GM10266 (cell line): ENCODE measurements around the gene PGRMC1.

Source experiments
- DNase-seq: peaks from one replicate; pipeline ENCODE4 v3.0.0; 2012; ENCODE audit errors: extremely low spot score
- CTCF ChIP-seq: IDR thresholded peaks from 2 replicates; pipeline ENCODE4 v1.5.1; 2012; ENCODE audit warnings: mild to moderate bottlenecking, low read depth; ENCODE audit not compliant: control insufficient read depth, insufficient read depth; ENCODE audit errors: missing control alignments

PGRMC1 gene

DNA sequence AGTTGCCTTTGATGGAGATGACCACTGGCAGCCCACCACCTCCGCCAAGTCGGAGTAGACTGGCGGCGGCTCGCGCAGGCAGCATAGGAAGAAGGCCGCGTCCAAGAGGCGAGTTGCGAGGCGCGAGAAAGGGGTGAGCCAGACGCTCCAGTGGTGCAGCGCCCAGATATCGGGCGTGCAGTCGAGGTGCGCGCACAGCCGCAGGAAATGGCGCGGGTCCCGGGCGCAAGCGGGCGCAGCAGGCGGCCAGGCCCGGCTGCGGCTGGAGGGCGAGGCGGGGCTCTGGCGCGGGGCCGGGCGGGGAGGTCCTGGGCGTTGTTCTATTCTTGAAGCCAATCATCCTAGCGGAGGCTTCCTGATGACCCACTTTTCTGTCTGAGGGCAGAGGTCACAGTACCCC is 13.2 kb upstream of the PGRMC1 start:
- no peak for TF ChIP-seq CTCF
- DNase-seq, result no peak

GRCh38 chrX:119223783-119224182 is 12.3 kb upstream of the PGRMC1 start:
- TF ChIP-seq CTCF, result no peak
- DNase-seq, result no peak

GRCh38 chrX:119226446-119226845 is 9.6 kb upstream of the PGRMC1 start:
- no peak for TF ChIP-seq CTCF
- no peak for DNase-seq

GRCh38 chrX:119228512-119229252 is 7.4 kb upstream of the PGRMC1 start:
- no peak for TF ChIP-seq CTCF
- DNase-seq, result no peak

GRCh38 chrX:119229253-119229615 is 6.9 kb upstream of the PGRMC1 start:
- DNase-seq, result no peak
- TF ChIP-seq CTCF, result no peak

DNA sequence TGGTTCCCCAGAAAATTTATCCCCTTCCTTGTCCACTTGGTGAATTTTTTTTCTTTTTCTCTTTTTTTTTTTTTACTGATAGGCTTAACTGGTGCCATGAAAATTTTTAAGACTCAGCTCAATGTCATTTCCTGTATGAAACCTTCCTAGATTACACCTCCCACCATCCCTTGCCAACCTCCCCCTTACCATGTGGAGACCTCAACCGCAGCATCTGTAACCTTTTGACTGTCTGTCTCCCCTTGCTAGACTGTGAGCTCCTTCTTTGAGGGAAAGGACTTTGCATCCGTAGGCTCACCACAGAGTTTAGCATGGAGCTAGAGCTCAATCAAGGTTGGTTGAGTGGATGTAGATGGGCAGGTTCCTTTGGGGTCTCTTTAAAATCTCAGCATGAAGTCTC is 5.2 kb upstream of the PGRMC1 start:
- no peak for DNase-seq
- no peak for TF ChIP-seq CTCF

GRCh38 chrX:119231936-119232445 is 4.1 kb upstream of the PGRMC1 start:
- no peak for TF ChIP-seq CTCF
- no peak for DNase-seq
